HG03039 (cell line): ENCODE data around the gene CAMK2D.
"Not testable (repeated sequence)": the region's sequence is repeated elsewhere in the genome, so short reads cannot be mapped to it uniquely, and the experiment has no call there.

Experiments
- ATAC-seq: cut with Tn5 transposase; IDR thresholded peaks from one replicate; pipeline ENCODE4 v1.9.1; 2021; ENCODE audit warnings: mild to moderate bottlenecking, moderate library complexity; ENCODE audit not compliant: unreplicated experiment

Gene CAMK2D

DNA sequence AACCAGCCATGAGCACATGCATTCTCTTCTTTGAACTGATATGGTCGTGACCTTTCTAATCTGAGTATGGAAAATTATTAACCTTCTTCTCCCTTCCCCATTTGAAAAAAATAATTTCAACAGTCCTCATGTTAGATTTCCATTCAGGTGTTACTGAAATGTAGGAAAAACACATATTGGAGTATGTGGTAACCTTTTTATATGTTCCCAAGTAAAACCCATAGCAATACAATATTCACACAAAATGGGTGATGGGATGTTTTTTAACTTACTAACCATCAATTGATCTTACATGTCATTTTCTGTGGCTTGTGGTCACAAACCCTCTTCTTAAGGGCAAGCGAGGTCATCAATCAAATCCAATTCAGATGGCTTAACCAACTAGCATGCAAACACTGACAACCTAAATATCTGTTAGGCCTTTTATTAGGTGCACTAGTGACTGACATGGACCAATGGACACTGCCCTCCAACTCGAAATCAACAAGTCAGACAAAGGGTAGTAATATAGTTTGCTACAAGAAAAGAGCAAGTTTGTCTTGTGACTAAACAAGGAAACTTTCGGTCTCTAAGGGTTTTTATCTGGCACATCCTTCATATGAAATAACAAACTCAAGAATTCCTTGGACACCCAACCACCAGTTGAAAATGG is 74.3 kb downstream of the CAMK2D start:
- no peak for ATAC-seq

DNA sequence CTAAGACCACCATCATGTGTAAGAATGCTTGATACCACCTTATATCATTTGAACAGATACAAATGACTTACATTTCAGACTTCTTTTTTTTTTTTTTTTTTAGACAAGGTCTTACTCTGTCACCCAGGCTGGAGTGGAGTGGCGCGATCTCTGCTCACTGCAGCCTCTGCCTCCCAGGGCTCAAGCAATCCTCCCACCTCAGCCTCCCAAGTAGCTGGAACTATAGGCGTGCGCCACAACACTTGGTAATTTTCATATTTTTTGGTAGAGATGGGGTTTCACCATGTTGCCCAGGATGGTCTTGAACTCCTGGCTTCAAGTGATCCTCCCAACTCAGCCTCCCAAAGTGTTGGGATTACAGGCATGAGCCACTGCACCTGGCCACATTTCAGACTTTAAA is 76.4 kb downstream of the CAMK2D start:
- ATAC-seq = not testable (repeated sequence)

DNA sequence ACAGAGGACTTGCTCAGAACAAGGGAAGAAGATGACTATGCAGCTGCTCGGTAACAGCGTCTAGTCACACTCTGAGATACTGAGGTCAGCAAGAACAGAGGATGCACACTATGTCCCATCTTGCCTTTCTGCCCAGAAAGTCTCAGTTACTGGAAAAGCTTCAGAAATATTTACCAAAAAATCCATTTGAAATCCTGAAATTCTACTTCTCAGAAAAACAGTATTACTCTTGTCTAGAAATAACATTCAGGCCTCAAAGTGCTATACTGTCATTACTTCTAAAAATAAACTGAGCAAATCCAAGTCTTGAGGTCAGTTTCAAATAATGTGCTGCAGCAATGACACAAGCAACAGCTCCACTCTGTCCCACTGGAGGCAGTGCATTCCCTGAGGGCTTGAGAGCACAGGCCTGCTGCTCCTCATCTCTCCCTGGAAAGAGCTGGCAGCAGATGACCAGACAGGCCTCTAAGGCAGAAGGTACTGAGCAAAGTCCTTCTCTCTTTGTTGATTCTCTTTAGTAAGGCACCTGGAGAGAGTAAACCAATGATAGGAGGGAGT is 76.9 kb downstream of the CAMK2D start:
- ATAC-seq = peak; percentile 37

DNA sequence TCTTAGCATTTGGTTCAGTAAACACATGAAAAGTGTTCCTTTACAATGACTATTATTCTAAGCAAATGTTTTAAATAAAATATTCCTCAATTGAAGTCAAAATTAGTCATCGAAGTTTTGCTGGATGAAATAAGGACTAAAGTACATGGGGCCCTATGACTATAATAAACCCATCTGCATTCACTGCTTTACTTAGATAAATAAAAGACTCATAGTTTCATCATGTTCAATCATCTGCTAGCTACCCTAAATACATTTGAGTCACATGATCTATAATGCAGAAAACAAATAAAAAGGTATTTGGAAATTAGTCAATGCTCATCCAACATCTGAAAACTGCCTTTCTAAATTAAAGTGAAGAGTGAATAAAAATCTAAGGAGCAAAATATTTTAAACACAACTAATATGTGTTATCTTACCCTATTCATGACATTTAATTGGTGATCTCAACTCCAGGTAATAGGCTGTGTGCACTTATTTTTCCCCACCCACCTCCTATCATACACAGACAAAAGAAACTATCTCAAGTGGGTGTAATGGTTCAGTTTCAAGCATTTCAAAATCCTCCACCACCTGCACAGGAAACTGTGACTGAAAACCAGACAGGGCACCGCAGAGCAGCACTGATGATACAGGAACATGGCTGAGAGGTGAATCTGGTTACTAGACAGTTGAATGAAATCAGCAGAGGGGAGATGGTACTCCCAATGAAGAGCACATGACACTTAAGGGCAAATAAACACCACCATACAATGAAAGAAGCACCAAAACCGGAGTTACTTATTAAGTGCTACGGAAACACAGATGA is 78.6 kb downstream of the CAMK2D start:
- peak; percentile 98 for ATAC-seq

DNA sequence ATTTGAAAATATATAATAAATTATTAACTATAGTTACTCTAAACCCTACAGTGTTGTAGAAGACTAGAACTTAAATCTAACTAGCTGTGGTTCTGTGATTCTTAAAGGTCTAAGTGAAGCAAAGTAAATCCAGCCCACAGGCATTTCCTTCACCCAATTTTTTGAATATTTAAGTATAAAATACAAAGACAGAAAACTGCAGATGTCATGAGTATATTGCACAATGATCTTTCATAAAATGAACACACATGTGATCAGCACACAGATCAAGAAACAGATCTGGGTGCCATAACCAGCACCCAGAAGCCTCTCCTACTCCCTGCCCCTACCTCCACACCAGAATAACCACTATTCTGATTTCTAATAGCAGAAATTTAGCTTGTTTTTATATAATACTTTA is 82.9 kb downstream of the CAMK2D start:
- ATAC-seq = no peak

DNA sequence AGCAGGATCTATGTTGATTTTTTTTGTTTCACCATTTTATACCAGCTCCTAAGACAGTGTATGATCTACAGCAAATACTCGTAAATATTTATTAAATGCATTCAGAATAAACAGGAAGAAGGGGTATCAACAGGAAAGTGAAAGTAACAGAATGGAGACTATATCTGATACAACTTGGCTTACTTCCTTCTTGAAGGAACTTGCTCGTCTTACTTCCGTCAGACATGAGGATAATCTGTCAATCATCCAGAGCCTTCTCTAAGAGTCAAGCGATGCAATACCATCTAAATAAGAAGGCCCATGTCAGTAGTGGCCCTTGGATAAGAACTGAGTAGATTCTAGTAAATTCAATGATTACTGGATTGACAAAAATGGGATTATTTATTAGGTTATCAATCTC is 84.2 kb downstream of the CAMK2D start:
- ATAC-seq = no peak

DNA sequence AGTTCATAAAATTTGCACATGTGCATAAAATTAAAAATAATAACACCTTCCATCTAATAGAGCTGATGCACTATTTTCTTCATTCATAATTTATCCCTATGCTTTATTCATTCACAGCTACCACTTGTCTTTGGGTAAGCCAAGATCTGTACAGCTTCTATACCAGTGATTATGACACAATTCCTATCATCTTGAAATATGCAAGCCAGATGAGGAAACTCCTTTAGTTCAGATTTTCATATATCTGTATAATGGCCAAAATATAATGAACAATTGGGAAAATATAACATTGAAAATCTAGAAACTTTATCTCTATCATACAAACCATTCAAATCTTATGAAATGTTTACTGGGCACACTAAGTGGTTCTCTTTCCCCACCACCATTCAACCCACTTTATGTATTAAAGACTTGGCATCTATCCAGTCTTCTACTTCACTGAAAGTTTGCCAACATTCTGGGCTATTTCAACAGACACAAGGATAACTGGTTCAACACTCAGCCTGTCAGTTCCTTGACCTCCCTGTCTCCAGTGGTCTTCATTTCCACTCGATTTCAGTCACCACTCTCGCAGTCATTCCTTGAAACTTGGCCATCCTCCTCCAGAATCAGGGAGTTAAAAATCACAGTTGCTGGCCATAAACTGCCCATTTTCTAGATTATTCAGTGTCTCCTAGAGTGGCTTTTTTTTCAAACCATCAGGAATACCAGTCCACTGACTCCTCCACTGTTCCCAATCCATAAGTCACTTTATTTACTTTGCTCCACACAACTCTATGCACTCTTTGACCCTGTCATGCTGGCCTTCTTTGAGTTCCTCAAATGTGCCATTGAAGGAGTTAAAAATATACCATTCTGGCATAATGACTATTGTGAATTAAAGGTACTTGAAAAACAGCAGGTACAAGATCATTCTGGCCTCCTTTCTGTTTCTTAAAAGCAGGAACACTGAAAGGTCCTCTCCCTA is 85.5 kb downstream of the CAMK2D start:
- no peak for ATAC-seq

DNA sequence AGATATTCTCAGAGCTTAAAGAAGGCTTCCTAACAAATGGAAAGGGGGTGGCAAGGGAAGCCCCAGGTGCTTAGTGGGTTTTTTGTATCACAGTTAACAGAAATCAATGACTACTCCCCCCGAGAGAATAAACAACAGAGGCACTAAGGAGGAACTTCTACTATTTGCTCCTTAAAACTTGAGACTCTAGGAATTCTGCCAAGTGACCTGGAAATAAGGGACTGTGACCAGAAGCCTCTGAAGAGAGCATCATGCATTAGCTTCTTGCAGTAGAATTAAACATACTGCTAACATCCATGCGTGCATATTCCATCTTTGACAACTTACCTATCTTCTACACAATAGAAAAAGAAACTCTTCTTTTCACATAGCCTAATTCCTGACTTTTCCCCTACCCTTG is 86.8 kb downstream of the CAMK2D start:
- no peak for ATAC-seq

DNA sequence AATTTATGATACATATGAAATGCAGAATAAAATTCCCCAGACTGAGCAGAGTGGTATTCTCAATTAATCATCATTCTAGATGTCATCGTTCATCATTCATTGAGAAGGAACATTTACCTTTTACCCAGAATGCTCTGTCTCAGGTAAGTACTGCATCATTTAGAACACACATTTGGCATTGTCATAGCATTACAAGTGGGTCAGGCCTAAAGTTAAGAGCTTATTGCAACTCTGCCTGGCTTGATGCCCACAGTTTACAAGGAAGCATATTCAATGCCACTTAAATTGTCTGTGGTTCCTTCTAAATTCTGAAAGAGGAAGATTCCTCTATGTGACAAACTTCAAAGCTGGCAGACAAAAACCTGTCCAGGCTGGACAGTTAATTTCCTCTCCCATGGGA is 87.3 kb downstream of the CAMK2D start:
- no peak for ATAC-seq

DNA sequence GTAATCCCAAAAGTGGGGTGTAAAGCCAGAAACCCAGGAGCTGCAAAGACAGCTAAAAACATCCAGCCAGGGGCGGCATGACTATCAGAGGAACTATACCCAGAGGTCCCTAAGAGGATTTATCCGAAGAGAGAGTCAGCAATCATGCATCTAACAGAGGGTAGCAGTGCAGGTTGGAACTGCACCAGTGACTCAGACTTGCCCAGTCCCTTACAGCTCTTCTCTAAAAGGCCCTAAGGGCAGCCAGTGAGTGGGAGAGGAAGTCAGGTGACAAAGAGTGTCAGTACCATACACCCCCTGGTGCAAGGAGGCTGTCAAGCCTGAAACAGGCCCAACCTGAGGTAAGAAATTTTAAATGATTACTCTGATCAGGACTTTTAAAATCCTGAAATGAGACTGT is 88.1 kb downstream of the CAMK2D start:
- ATAC-seq = peak; percentile 88

DNA sequence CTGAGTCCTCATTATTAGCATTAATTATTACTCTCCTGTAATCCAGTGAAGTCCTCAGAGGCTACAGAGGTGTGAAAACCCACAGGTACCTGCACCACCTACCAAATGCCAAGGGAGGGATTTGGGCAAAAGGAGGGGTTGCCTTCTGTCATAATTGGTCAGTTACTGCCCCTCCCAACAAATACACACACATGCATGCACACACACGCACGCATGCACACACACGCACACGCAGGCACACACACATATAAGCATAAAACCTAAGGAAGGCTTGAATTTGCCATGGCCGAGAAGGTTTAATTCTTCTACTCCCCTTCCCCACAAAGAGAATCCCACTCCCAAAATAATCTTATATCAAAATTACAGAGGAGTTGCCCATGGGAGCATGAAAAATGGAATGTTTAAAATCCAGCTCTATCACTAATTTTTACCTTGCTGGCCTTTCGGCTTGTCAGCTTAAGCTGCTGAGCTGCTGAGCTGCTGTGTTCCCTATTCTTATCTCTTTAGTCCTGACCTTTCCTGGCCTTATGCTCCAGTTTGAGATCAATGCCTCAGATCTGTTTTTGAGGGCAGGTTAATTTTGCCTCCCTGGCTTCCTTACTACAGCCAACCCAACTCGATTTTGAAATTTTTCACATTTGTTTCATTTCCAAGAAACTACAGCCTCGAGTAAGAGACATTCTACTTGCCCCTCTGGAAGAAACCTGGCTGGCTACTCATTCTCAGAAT is 95.0 kb downstream of the CAMK2D start:
- no peak for ATAC-seq

DNA sequence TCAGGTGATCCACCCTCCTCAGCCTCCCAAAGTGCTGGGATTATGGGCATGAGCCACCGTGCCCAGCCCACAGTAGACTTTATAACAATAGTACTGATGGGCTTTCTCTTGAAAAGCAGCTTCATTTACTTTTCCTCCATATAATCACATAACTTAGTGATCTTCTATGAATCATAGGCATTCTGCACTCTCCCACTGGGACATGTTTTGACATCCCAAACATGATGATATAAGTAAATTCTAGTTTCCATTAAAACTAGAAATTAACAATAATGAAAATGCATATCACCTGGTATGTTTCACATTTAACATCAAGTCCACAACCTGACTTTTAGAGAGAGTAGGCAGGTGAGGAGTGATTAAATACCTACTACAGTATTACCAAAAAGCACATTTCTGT is 96.5 kb downstream of the CAMK2D start:
- no peak for ATAC-seq

DNA sequence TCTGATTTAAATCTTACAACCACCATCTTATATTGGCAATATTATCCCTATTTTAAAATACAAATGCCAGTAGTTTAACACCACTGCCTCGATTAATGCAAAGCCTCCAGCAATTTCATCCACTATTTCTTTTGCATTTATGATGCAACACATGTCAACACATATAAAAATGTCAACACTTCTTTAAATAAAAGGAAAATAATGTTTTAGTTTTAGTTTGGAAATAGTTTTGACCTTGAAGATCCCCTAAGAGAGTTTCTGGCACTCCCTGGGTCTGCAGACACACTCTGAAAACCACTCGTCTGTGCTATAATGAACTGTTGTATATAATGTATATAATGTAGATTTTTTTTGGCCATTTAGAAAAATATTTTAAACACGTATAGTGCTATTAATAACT is 99.0 kb downstream of the CAMK2D start:
- ATAC-seq = no peak

DNA sequence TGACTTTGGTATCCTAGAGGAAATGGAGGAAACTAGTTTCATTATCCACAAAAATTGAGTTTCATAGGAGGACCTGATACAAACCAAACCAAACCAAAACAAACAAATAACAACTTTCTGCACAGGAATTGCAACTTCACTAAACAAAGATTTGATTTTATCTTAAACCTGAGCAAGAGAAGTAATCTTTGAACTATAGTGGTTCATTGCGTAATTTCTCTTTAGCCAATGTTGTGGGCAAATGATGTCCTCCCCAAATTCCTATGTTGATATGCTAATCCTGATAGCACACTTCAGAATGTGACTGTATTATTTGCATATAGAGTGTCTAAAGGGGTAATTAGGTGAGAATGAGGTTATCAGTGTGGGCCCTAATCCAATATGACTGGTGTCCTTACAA is 102.4 kb downstream of the CAMK2D start:
- no peak for ATAC-seq

DNA sequence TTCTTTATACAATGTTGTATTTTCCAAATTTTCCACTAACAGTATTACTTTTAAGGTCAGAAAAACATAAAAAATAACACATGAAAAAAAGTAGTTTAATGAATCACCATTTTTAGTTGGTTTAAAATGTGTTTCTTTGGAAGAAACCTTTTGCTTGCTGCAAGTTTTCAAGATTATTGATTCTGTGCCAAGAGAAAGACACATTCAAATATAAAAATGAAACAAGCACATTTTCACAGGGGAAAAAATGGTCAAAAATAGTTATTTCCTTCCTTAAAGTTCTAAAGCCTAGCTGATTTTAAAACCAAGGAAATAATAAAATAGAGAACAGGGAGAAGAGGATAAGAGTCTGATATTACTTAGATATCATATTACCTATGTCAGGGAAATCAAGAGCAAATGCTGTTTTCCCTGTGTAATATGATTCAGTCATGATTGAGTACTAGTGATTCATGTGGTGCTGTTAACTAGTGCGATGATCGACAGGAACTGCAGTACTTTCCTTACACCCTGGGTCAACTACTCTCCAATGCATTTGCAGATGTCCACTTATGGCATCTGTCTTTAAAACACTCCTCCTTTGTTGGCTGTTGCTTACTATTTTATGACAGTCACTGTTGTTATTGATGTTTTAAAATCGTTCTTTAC is 103.8 kb downstream of the CAMK2D start:
- no peak for ATAC-seq

DNA sequence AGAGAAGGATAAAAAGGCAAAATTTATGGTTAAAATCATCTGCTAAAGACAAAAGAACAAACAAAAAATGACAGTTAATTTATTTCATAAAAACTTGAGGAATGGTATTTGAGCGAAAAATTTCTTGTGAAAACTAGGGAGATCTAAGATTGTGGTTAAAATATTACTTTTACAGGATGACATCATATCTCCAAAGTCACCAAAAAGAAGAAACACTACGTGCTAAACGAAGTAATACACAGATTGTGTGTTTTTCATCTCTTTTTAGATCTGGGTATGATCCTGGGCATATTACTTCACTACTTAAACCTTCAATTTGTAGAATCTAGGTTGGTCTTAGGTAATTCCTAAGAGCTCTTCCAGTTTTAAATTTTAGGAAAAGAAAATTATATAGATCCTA is 107.7 kb downstream of the CAMK2D start:
- ATAC-seq = no peak

DNA sequence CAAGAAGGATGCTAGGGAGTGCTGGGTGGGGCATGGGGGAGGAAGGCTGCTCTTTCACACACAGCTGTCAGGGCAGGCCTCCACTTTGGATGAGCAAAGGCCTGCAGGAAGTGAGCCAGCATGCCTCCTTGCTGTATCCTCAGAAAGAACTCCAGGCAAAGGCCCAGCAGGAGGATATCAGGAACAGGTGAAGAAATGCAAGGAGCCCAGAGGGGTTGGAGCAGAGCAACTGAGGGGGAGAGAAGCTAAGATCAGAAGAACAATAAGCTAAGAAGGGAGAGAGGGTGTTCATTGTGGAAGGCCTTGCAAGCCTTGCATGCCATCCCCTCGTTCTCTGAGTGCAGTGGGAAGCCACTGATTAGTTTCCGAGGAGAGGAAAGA is 115.1 kb downstream of the CAMK2D start:
- ATAC-seq = no peak

DNA sequence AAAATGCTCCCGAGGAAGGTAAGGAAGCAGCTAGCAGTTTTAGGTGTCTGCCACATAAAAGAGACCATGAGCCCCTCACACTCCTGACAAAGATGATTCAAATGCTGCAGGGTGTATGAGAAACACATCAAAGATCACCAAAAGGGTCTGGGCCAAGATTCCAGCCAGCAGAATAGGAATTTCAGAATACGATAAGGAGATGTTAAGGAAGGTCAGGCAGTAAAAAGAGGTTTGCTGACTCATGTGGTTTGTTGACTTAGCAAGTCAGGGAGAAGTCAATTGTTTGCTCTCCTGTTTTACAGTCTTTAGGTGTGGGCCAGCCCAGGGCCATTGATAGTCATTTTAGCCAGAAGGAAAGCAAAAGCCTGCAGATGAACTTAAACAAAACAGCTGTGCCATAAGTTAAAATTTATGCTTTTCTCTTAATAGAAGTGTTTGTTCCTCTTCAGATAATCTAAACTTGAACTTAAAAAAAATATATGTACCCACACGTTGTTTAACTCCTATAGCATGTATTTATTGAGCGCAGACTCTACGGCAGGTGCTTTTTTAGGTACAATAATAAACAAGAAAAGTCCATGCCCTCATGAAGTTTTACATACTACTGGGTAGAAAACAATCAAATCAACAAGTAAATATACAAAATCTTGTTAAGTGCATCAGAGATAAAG is 115.6 kb downstream of the CAMK2D start:
- no peak for ATAC-seq

DNA sequence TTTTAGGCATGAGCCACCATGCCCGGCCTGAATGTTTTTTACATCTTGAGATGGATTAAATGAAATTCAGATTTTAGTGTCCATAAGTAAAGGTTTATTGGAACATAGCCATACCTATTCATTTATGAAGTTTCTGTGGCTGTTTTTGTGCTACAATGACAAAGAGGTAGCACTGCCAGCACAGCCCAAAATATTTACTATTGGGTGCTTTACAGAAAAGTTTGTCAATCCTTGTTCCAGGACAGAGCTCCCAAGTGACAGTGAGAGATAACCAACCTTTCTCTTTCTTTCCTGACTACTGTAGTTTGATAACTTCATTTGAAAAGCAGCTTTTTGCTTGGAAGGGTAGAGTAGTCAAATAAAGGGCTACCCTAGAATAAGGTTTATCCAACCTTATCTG is 116.2 kb downstream of the CAMK2D start:
- no peak for ATAC-seq

DNA sequence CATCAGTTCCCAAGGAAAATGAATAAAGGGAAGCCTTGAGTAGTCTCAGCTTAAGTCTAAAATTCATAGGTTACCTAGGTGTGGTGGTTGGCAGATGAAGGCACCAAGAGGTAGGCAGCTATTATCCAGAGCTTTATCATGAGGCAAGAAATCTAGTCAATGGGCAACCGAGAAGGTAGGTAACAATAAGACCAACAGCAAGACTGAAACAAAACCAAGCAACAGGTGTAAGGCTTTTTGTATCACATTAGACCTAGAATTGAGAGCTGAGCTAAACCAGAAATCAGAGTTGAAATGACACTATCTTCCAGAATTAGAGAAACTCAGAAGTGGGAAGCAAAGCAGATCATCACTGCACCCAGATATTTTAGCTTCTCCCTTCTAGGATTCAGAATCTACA is 117.1 kb downstream of the CAMK2D start:
- no peak for ATAC-seq
